B cell (primary cell): ENCODE data around the gene SUSD5. TPM values are rescaled to one million over a fixed set of nuclear protein-coding genes. Genes with fewer than 3 reads are reported as not detected.

Experiments
- ATAC-seq: fragments of 200-7000 bp; cut with Tn5 transposase; one replicate; pipeline ENCODE4 v1.10.0; 2021; ENCODE audit warnings: low read depth, mild to moderate bottlenecking, moderate number of reproducible peaks, moderate library complexity
- CTCF ChIA-PET: fragments of 350-600 bp; sonication (Branson Sonifier 250); formaldehyde crosslinking; loops from one replicate; lab custom pipeline; 2021; ENCODE audit warnings: antibody characterized with exemption, inconsistent platforms; lab: Charles Lee
- POLR2A ChIA-PET: fragments of 350-600 bp; sonication (Branson Sonifier 250); formaldehyde crosslinking; loops from one replicate; lab custom pipeline; 2021; ENCODE audit warnings: antibody characterized with exemption; lab: Charles Lee
- DNase-seq: peaks from one replicate; pipeline ENCODE4 v3.0.0; 2013
- H2AFZ ChIP-seq: 2 replicates; pipeline ENCODE4 v1.6.1; 2012; ENCODE audit warnings: mild to moderate bottlenecking, low read depth, low read length; ENCODE audit not compliant: insufficient read depth, poor library complexity, severe bottlenecking
- H3K27ac ChIP-seq, 2 donors: 1 replicate in 1 of 2; 2 replicates in 1 of 2; pipeline ENCODE4 v1.5.1; 2012 to 2013; ENCODE audit warnings: low read length in 2 of 2, mild to moderate bottlenecking in 2 of 2, moderate library complexity in 1 of 2
- H3K27me3 ChIP-seq, 4 experiments: fragments of 200-600 bp in 1 of 4; sonication (generic) in 1 of 4; replicated peaks in 1 of 4; 1 replicate in 2 of 4; 2 replicates in 2 of 4; pipeline versions ENCODE4 v1.6.1 to v1.7.0; 2013 to 2016; ENCODE audit warnings: low read length in 3 of 4, mild to moderate bottlenecking in 2 of 4, mixed read lengths in 1 of 4, moderate library complexity in 1 of 4; ENCODE audit not compliant: insufficient read depth in 4 of 4, control insufficient read depth in 3 of 4; ENCODE audit errors: control extremely low read depth in 1 of 4
- H3K36me3 ChIP-seq, 2 experiments: replicated peaks in 1 of 2; 1 replicate in 1 of 2; 2 replicates in 1 of 2; pipeline versions ENCODE4 v1.6.1 to v1.7.1; 2013; ENCODE audit warnings: low read length in 1 of 2; ENCODE audit not compliant: insufficient read depth in 2 of 2, control insufficient read depth in 1 of 2; ENCODE audit errors: control extremely low read depth in 1 of 2, extremely low read depth in 1 of 2
- H3K4me1 ChIP-seq, 2 donors: fragments of 200-600 bp in 1 of 2; sonication (generic) in 1 of 2; 1 replicate in 1 of 2; 2 replicates in 1 of 2; pipeline versions ENCODE4 v1.5.1 to v1.6.1; 2013 to 2017; ENCODE audit warnings: low read length in 2 of 2; ENCODE audit not compliant: control insufficient read depth in 2 of 2, insufficient read depth in 2 of 2
- H3K4me2 ChIP-seq: replicated peaks from 2 replicates; pipeline ENCODE3; 2012; ENCODE audit warnings: mild to moderate bottlenecking, low read depth, low read length; ENCODE audit not compliant: poor library complexity, severe bottlenecking
- H3K4me3 ChIP-seq, 5 experiments: fragments of 200-600 bp in 1 of 5; sonication (generic) in 1 of 5; 1 replicate in 3 of 5; 2 replicates in 2 of 5; pipeline versions ENCODE4 v1.5.1 to v1.7.0; 2011 to 2016; ENCODE audit warnings: low read length in 4 of 5, mild to moderate bottlenecking in 4 of 5, low read depth in 2 of 5, control low read depth in 1 of 5, moderate library complexity in 1 of 5; ENCODE audit not compliant: insufficient read depth in 1 of 5; ENCODE audit errors: control extremely low read depth in 1 of 5, extremely low read depth in 1 of 5
- H3K79me2 ChIP-seq: fragments of 200-600 bp; sonication (generic); one replicate; pipeline ENCODE4 v1.6.0; 2016; ENCODE audit warnings: low read length; ENCODE audit not compliant: control insufficient read depth, insufficient read depth
- H3K9ac ChIP-seq: fragments of 200-600 bp; sonication (generic); 2 replicates; pipeline ENCODE4 v1.6.1; 2017; ENCODE audit warnings: mild to moderate bottlenecking, low read length, moderate library complexity
- H3K9me3 ChIP-seq, 3 donors: one replicate each; pipeline versions ENCODE4 v1.6.1 to v1.7.1; 2013; ENCODE audit warnings: low read length in 2 of 3; ENCODE audit not compliant: control insufficient read depth in 2 of 3, insufficient read depth in 1 of 3; ENCODE audit errors: control extremely low read depth in 1 of 3
- H4K20me1 ChIP-seq: 2 replicates; pipeline ENCODE4 v1.6.0; 2012; ENCODE audit warnings: mild to moderate bottlenecking, low read length; ENCODE audit not compliant: insufficient read depth, control insufficient read depth, poor library complexity, severe bottlenecking
- H3K27ac Mint-ChIP-seq: one replicate; pipeline ENCODE4 v1.8.0; 2021; ENCODE audit warnings: mixed read lengths
- H3K27me3 Mint-ChIP-seq: one replicate; pipeline ENCODE4 v1.8.0; 2021; ENCODE audit warnings: mixed read lengths
- H3K4me1 Mint-ChIP-seq: one replicate; pipeline ENCODE4 v1.8.0; 2021; ENCODE audit warnings: mixed read lengths
- H3K4me3 Mint-ChIP-seq: one replicate; pipeline ENCODE4 v1.8.0; 2021; ENCODE audit warnings: mixed read lengths
- H3K9me3 Mint-ChIP-seq: one replicate; pipeline ENCODE4 v1.8.0; 2022; ENCODE audit warnings: mixed read lengths; ENCODE audit not compliant: insufficient read depth
- EZH2 ChIP-seq: IDR thresholded peaks from 2 replicates; pipeline ENCODE4 v1.6.1; 2012; ENCODE audit warnings: borderline replicate concordance, low read depth, mild to moderate bottlenecking, moderate library complexity, low read length; ENCODE audit not compliant: insufficient read depth, poor library complexity, severe bottlenecking
- WGBS: methylation state at CpG from one replicate; pipeline ENCODE4 v1.1.5; 2013; ENCODE audit warnings: missing lambda C conversion rate; ENCODE audit not compliant: insufficient coverage; 5-methylcytosine and 5-hydroxymethylcytosine counted together
- intact Hi-C: fragments of 100-400 bp; cut with micrococcal nuclease; formaldehyde crosslinking; loops from one replicate; pipeline ENCODE4 v1.10.0; 2022
- polyA plus RNA-seq: library from polyadenylated mRNA; depleted of rRNA; stranded (reverse); fragments of >200 nt; gene quantifications from 2 replicates; pipeline ENCODE4 v1.2.3, GENCODE V29; 2012
- small RNA-seq: library from RNA; depleted of rRNA; stranded (forward); fragments of <200 nt; gene quantifications from one replicate; pipeline ENCODE3, GENCODE V24; 2012; ENCODE audit warnings: low replicate concordance, low read depth; ENCODE audit not compliant: insufficient read length
- total RNA-seq, 2 donors: library from RNA; stranded (reverse); fragments of 120-200 nt in 1 of 2; gene quantifications; 1 replicate in 1 of 2; 2 replicates in 1 of 2; pipeline versions ENCODE4 v1.2.3 to v1.2.4, GENCODE V29; 2013 to 2022
- TF ChIP-seq, protein P1 (sequence below): fragments of 200-600 bp; IDR thresholded peaks from one replicate; pipeline ENCODE4 v1.8.0; 2022; ENCODE audit warnings: antibody characterized with exemption, mild to moderate bottlenecking

SUSD5 gene
- total and polyA plus RNA-seq, 2 donors (not counting 1 experiment from before 2014, with no cell fraction given) = 0.15 to 0.30 TPM

GRCh38 chr3:33100229-33100628 lies 118.4 kb downstream of the SUSD5 start:
- POLR2A ChIA-PET = no interaction called here
- Mint-ChIP-seq H3K4me3 (no peak overlapping the region), H3K27me3 (no peaks in the 10 kb centered on the region), H3K9me3 (no peaks in the 10 kb centered on the region), H3K4me1 (peaks cover 15% of the 10 kb centered on the region), H3K27ac (no peak overlapping the region)
- Histone ChIP-seq H2AFZ (no peak overlapping the region), H3K4me3 (no peak overlapping the region), H3K79me2 (peaks cover 29% of the 10 kb centered on the region), H3K27me3 (no peaks in the 10 kb centered on the region), H3K36me3 (no peaks in the 10 kb centered on the region), H3K9ac (no peak overlapping the region), H3K4me1 (peaks cover 11 to 16% of the 10 kb centered on the region in 2 donors), H3K4me2 (no peak overlapping the region), H4K20me1 (no peaks in the 10 kb centered on the region), H3K27ac (no peak overlapping the region), H3K9me3 (no peaks in the 10 kb centered on the region)
- 100% methylated on average over 1 of the region's 2 CpGs for WGBS
- CTCF ChIA-PET = interaction anchor here (0.6 kb wide), 1 partner anchor 36 kb away, joined by 3 read pairs; no protein-coding TSS in a partner anchor
- no peak for DNase-seq
- intact Hi-C loops = no loop called here
- ATAC-seq = no peak
- TF ChIP-seq, protein P1, sequence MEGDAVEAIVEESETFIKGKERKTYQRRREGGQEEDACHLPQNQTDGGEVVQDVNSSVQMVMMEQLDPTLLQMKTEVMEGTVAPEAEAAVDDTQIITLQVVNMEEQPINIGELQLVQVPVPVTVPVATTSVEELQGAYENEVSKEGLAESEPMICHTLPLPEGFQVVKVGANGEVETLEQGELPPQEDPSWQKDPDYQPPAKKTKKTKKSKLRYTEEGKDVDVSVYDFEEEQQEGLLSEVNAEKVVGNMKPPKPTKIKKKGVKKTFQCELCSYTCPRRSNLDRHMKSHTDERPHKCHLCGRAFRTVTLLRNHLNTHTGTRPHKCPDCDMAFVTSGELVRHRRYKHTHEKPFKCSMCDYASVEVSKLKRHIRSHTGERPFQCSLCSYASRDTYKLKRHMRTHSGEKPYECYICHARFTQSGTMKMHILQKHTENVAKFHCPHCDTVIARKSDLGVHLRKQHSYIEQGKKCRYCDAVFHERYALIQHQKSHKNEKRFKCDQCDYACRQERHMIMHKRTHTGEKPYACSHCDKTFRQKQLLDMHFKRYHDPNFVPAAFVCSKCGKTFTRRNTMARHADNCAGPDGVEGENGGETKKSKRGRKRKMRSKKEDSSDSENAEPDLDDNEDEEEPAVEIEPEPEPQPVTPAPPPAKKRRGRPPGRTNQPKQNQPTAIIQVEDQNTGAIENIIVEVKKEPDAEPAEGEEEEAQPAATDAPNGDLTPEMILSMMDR = no peak
- TF ChIP-seq EZH2 = no peak

Small RNAs within 50 kb of the gene (small RNA-seq; reads per million reads assigned to genes)
- gene AC123900.1 (0.76 reads per million), gene RN7SL296P (not detected)

Other genes with a start within 250 kb of the SUSD5 start
- 69.2 and 79.2 TPM in 2 replicates for gene GLB1, start 121.7 kb downstream of the SUSD5 start, total RNA-seq
- gene GLB1, start 121.7 kb downstream of the SUSD5 start, polyA plus RNA-seq = 27.7 and 28.6 TPM in 2 replicates
- 18.0 and 19.7 TPM in 2 replicates for gene TMPPE, start 121.7 kb downstream of the SUSD5 start, total RNA-seq
- 1.8 and 2.6 TPM in 2 replicates for gene TMPPE, start 121.7 kb downstream of the SUSD5 start, polyA plus RNA-seq
- 55.0 and 57.7 TPM in 2 replicates for gene CRTAP, start 104.8 kb downstream of the SUSD5 start, total RNA-seq
- 10.3 and 20.3 TPM in 2 replicates for gene CRTAP, start 104.8 kb downstream of the SUSD5 start, polyA plus RNA-seq
- 0.34 TPM in 1 of 2 replicates, not detected in the other for gene FBXL2, start 58.6 kb upstream of the SUSD5 start, total RNA-seq
- gene FBXL2, start 58.6 kb upstream of the SUSD5 start, polyA plus RNA-seq = not detected in 2 replicates
- 67.3 and 75.4 TPM in 2 replicates for gene UBP1, start 221.6 kb upstream of the SUSD5 start, total RNA-seq
- 50.7 and 92.0 TPM in 2 replicates for gene UBP1, start 221.6 kb upstream of the SUSD5 start, polyA plus RNA-seq